ENCODE data around the gene MPL. TPM values are rescaled to one million over a fixed set of nuclear protein-coding genes. Genes with fewer than 3 reads are reported as not detected.

Gene MPL
- total RNA-seq, 1 experiment from 2014 or later: 0.15 TPM

- ChIA-PET CTCF (no interaction called here), POLR2A (interaction anchor here (0.7 kb wide), 1 partner anchor 30 kb away, joined by 3 read pairs; the partner anchor contains the start of gene C1orf210)
- Mint-ChIP-seq H3K9me3 (no peaks in the 10 kb centered on the region), H3K27me3 (ENCODE audit: low read depth) (no peaks in the 10 kb centered on the region), H3K4me1 (peaks cover 6% of the 10 kb centered on the region), H3K27ac (no peak overlapping the region), H3K36me3 (no peaks in the 10 kb centered on the region), H3K4me3 (no peak overlapping the region)
- DNase-seq (ENCODE audit: low spot score) (no peak), ATAC-seq (no peak)
- TF ChIP-seq SOX15 (CRISPR knock-in tag; IDR thresholded peaks at IDR 0.05) (no peak), E2F5 (CRISPR knock-in tag; IDR thresholded peaks at IDR 0.05) (no peak), IRF1 (CRISPR knock-in tag; IDR thresholded peaks at IDR 0.05) (no peak), GABPB1 (CRISPR knock-in tag; IDR thresholded peaks at IDR 0.05) (no peak), ZNF317 (CRISPR knock-in tag; IDR thresholded peaks at IDR 0.05; ENCODE audit: borderline replicate concordance, low read depth) (no peak), E2F1 (CRISPR knock-in tag; IDR thresholded peaks at IDR 0.05) (no peak), MXD4 (CRISPR knock-in tag; IDR thresholded peaks at IDR 0.05; ENCODE audit: borderline replicate concordance) (no peak), ZNF423 (CRISPR knock-in tag; IDR thresholded peaks at IDR 0.05) (no peak)
- TF ChIP-seq, protein P1, sequence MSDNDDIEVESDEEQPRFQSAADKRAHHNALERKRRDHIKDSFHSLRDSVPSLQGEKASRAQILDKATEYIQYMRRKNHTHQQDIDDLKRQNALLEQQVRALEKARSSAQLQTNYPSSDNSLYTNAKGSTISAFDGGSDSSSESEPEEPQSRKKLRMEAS (CRISPR knock-in tag; IDR thresholded peaks at IDR 0.05): no peak
- TF ChIP-seq, protein P2, sequence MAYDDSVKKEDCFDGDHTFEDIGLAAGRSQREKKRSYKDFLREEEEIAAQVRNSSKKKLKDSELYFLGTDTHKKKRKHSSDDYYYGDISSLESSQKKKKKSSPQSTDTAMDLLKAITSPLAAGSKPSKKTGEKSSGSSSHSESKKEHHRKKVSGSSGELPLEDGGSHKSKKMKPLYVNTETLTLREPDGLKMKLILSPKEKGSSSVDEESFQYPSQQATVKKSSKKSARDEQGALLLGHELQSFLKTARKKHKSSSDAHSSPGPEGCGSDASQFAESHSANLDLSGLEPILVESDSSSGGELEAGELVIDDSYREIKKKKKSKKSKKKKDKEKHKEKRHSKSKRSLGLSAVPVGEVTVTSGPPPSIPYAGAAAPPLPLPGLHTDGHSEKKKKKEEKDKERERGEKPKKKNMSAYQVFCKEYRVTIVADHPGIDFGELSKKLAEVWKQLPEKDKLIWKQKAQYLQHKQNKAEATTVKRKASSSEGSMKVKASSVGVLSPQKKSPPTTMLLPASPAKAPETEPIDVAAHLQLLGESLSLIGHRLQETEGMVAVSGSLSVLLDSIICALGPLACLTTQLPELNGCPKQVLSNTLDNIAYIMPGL (CRISPR knock-in tag; IDR thresholded peaks at IDR 0.05): no peak
- TF ChIP-seq, protein P3, sequence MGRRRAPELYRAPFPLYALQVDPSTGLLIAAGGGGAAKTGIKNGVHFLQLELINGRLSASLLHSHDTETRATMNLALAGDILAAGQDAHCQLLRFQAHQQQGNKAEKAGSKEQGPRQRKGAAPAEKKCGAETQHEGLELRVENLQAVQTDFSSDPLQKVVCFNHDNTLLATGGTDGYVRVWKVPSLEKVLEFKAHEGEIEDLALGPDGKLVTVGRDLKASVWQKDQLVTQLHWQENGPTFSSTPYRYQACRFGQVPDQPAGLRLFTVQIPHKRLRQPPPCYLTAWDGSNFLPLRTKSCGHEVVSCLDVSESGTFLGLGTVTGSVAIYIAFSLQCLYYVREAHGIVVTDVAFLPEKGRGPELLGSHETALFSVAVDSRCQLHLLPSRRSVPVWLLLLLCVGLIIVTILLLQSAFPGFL (CRISPR knock-in tag; IDR thresholded peaks at IDR 0.05; ENCODE audit: borderline replicate concordance): no peak
- TF ChIP-seq, protein P4, sequence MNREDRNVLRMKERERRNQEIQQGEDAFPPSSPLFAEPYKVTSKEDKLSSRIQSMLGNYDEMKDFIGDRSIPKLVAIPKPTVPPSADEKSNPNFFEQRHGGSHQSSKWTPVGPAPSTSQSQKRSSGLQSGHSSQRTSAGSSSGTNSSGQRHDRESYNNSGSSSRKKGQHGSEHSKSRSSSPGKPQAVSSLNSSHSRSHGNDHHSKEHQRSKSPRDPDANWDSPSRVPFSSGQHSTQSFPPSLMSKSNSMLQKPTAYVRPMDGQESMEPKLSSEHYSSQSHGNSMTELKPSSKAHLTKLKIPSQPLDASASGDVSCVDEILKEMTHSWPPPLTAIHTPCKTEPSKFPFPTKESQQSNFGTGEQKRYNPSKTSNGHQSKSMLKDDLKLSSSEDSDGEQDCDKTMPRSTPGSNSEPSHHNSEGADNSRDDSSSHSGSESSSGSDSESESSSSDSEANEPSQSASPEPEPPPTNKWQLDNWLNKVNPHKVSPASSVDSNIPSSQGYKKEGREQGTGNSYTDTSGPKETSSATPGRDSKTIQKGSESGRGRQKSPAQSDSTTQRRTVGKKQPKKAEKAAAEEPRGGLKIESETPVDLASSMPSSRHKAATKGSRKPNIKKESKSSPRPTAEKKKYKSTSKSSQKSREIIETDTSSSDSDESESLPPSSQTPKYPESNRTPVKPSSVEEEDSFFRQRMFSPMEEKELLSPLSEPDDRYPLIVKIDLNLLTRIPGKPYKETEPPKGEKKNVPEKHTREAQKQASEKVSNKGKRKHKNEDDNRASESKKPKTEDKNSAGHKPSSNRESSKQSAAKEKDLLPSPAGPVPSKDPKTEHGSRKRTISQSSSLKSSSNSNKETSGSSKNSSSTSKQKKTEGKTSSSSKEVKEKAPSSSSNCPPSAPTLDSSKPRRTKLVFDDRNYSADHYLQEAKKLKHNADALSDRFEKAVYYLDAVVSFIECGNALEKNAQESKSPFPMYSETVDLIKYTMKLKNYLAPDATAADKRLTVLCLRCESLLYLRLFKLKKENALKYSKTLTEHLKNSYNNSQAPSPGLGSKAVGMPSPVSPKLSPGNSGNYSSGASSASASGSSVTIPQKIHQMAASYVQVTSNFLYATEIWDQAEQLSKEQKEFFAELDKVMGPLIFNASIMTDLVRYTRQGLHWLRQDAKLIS (CRISPR knock-in tag; IDR thresholded peaks at IDR 0.05; ENCODE audit: borderline replicate concordance): no peak
These were observed 22.1 kb upstream of the MPL start for GRCh38 chr1:43315481-43315880.

DNA sequence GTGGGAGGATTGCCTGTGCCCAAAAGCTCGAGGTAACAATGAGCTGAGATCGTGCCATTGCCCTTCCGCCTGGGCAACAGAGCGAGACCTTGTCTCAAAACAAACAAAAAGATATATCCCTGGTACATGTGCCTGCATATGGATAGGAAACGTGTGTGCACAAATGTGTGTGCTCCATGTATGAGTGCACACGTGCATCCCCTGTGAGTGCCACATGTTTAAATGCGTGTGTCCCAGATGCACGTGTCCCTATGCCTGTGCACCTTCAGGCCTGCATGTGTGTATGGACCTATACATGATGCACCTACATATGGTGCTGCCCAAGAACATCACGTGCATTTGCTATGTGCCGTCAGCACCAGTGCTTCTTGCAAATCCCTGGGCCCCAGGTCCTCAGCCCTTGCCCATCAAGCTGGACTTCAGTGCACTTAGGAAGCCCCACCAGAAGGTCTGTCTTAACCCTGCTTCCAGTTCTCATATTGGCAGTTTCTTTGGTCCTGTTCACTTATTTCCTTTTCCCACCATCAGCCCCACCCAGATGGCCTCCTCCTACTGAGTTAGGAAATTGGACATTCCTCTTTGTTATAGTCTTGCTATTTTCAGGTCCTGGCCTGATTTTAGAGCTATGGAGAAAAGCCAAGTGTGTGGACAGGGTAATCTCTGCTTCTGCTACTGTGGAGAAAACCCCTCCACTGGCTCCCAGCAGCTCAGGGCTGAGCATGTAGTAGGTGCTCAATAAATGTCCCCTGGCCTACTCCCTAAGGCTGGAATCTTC is 21.5 kb upstream of the MPL start:
- Mint-ChIP-seq H3K4me3 (no peak overlapping the region), H3K9me3 (no peaks in the 10 kb centered on the region), H3K27ac (no peak overlapping the region), H3K4me1 (peaks cover 6% of the 10 kb centered on the region), H3K27me3 (ENCODE audit: low read depth) (no peaks in the 10 kb centered on the region), H3K36me3 (no peaks in the 10 kb centered on the region)
- DNase-seq (ENCODE audit: low spot score) (no peak), ATAC-seq (no peak)
- CTCF ChIA-PET: interaction anchor here (0.8 to 2.4 kb wide), 4 partner anchors 22 to 98 kb away, joined by 3 to 10 read pairs (median 6); partner anchors contain the start of genes C1orf210 and CDC20
- POLR2A ChIA-PET: no interaction called here
- TF ChIP-seq JAZF1 (CRISPR knock-in tag; IDR thresholded peaks at IDR 0.05) (no peak), CTCF (IDR thresholded peaks at IDR 0.05) (no peak), ATF1 (CRISPR knock-in tag; IDR thresholded peaks at IDR 0.05) (no peak), IRF1 (CRISPR knock-in tag; IDR thresholded peaks at IDR 0.05) (no peak), E2F4 (CRISPR knock-in tag; IDR thresholded peaks at IDR 0.05; ENCODE audit: borderline replicate concordance, low read depth) (no peak), NR2C2 (CRISPR knock-in tag; IDR thresholded peaks at IDR 0.05) (no peak), CREM (CRISPR knock-in tag; IDR thresholded peaks at IDR 0.05) (no peak), NFYB (CRISPR knock-in tag; conservative IDR thresholded peaks at IDR 0.05; ENCODE audit: low read depth) (no peak)
